Smooth muscle cell of the brain vasculature (primary cell): ENCODE data around the gene SLC2A9.

Experiments
- DNase-seq: peaks from one replicate; pipeline ENCODE4 v3.0.0-alpha.2; 2012; ENCODE audit warnings: low read depth, low spot score

SLC2A9 gene

GRCh38 chr4:9893329-9894108, 127.8 kb downstream of the SLC2A9 start:
- no peak for DNase-seq

GRCh38 chr4:9891740-9892139, 129.6 kb downstream of the SLC2A9 start:
- no peak for DNase-seq

GRCh38 chr4:9891056-9891455, 130.2 kb downstream of the SLC2A9 start:
- DNase-seq = no peak

GRCh38 chr4:9889306-9889705, 132.0 kb downstream of the SLC2A9 start:
- no peak for DNase-seq

- DNase-seq = no peak
Observed at GRCh38 chr4:9885958-9886357, 135.3 kb downstream of the SLC2A9 start.

- no peak for DNase-seq
Observed at GRCh38 chr4:9880406-9881197, 140.7 kb downstream of the SLC2A9 start.

- DNase-seq = no peak
Observed at GRCh38 chr4:9877123-9877522, 144.2 kb downstream of the SLC2A9 start.

GRCh38 chr4:9875516-9875915, 145.8 kb downstream of the SLC2A9 start:
- no peak for DNase-seq

GRCh38 chr4:9874385-9874784, 146.9 kb downstream of the SLC2A9 start:
- DNase-seq = no peak

GRCh38 chr4:9870165-9870790, 151.0 kb downstream of the SLC2A9 start:
- DNase-seq = no peak

- DNase-seq = no peak
Observed at GRCh38 chr4:9867751-9868425, 153.4 kb downstream of the SLC2A9 start.

GRCh38 chr4:9866931-9867330, 154.4 kb downstream of the SLC2A9 start:
- DNase-seq = no peak

- DNase-seq = no peak
Observed at GRCh38 chr4:9861561-9861960, 159.7 kb downstream of the SLC2A9 start.

- no peak for DNase-seq
Observed at GRCh38 chr4:9859810-9860209, 161.5 kb downstream of the SLC2A9 start.

GRCh38 chr4:9849538-9849920, 171.8 kb downstream of the SLC2A9 start:
- DNase-seq = no peak

- no peak for DNase-seq
Observed at GRCh38 chr4:9847968-9848748, 173.1 kb downstream of the SLC2A9 start.

- no peak for DNase-seq
Observed at GRCh38 chr4:9845791-9846493, 175.4 kb downstream of the SLC2A9 start.

GRCh38 chr4:9841072-9841471, 180.2 kb downstream of the SLC2A9 start:
- no peak for DNase-seq

GRCh38 chr4:9835430-9835829, 185.9 kb downstream of the SLC2A9 start:
- no peak for DNase-seq

GRCh38 chr4:9833421-9833820, 187.9 kb downstream of the SLC2A9 start:
- no peak for DNase-seq

GRCh38 chr4:9832640-9833039, 188.7 kb downstream of the SLC2A9 start:
- no peak for DNase-seq
